PFSK-1 (cell line): Measurements from ENCODE around the gene KAZN.

Experiments used
- FOXP2 ChIP-seq: optimal IDR thresholded peaks from 2 replicates; pipeline ENCODE3; 2011; ENCODE audit warnings: borderline replicate concordance, control low read depth, inconsistent platforms; ENCODE audit not compliant: insufficient read depth; ENCODE audit errors: extremely low read length, extremely low read depth
- POLR2AphosphoS5 ChIP-seq: IDR thresholded peaks from 2 replicates; pipeline ENCODE4 v1.6.1; 2012; ENCODE audit warnings: low read depth, mild to moderate bottlenecking, control low read depth, low read length, moderate library complexity
- REST ChIP-seq, 2 experiments: IDR thresholded peaks; 2 replicates each; pipeline versions ENCODE4 v1.6.1 to v1.8.0; 2011 to 2012; ENCODE audit warnings: low read depth in 2 of 2, low read length in 2 of 2, control low read depth in 1 of 2, inconsistent platforms in 1 of 2, mild to moderate bottlenecking in 1 of 2, moderate library complexity in 1 of 2; ENCODE audit not compliant: insufficient read depth in 1 of 2
- SIN3A ChIP-seq: IDR thresholded peaks from 2 replicates; pipeline ENCODE4 v1.6.1; 2012; ENCODE audit warnings: mild to moderate bottlenecking, low read length, moderate library complexity, borderline replicate concordance; ENCODE audit not compliant: insufficient read depth
- TAF1 ChIP-seq: IDR thresholded peaks from 2 replicates; pipeline ENCODE4 v1.6.1; 2012; ENCODE audit warnings: low read length, control low read depth, borderline replicate concordance; ENCODE audit not compliant: insufficient read depth

DNA sequence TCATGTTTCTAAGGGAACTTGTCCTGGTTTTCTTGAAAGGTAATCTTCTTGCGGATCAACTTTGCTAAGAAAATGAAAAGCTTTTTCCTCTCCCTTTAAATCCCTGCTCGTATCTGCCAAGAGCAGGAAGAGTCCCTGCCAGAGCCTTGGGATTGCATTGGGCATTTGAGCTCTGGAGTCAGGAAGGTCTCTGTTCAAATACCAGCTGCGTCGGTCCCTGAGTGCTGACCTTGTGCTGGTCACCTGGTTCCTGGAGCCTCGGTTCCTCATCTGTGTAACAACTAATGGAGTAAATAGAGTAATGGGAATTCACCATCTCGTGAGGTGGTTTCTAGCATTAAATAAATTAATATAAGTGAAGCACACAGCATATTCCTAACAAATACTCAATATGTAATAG lies 280.5 kb downstream of the KAZN start:
- TF ChIP-seq TAF1, result no peak
- no peak for TF ChIP-seq POLR2AphosphoS5
- no peak for TF ChIP-seq REST (IDR thresholded peaks at IDR 0.05; ENCODE audit: insufficient read depth in 1 of 2, low read depth in 2 of 2, low read length in 2 of 2)
- TF ChIP-seq SIN3A, result no peak
- no peak for TF ChIP-seq FOXP2
